Activated naive CD4-positive, alpha-beta T cell treated with anti-CD3 and anti-CD28 coated beads for 36 hours (primary cell): ENCODE data around the gene GPR34. TPM values are rescaled to one million over a fixed set of nuclear protein-coding genes. Genes with fewer than 3 reads are reported as not detected.

ENCODE experiments used
- total RNA-seq, 2 experiments: library from RNA; stranded (reverse); gene quantifications; one replicate each; pipeline ENCODE4 v1.2.3, GENCODE V29; 2021

GPR34 gene
- total RNA-seq, 2 experiments from 2014 or later = not detected

Other genes with a start within 250 kb of the GPR34 start
- not detected for gene NYX, start 241.6 kb upstream of the GPR34 start, total RNA-seq
- gene GPR82, start 35.2 kb downstream of the GPR34 start, total RNA-seq = not detected
- 10 to 100 TPM; 15.4 to 18.9 TPM for gene CASK, start 234.6 kb downstream of the GPR34 start, total RNA-seq